ENCODE results near the gene SLC1A3.
A peak's percentile ranks its signal among the peaks of the same experiment; 100 is the strongest.

SLC1A3 gene

GRCh38 chr5:36726317-36726716, 119.9 kb downstream of the SLC1A3 start:
- H3K4me1 Mint-ChIP-seq, result peaks cover 12% of the 10 kb centered on the region
- no peak for TF ChIP-seq CTCF (IDR thresholded peaks at IDR 0.05; ENCODE audit: unreplicated experiment in 3 of 3)
- peaks cover 7% of the 10 kb centered on the region for H3K27me3 Mint-ChIP-seq (ENCODE audit: low read depth)
- no peaks in the 10 kb centered on the region for H3K9me3 Mint-ChIP-seq
- H3K36me3 Mint-ChIP-seq (ENCODE audit: low read depth), result no peaks in the 10 kb centered on the region
- no peak overlapping the region for H3K4me3 Mint-ChIP-seq
- no peak overlapping the region for H3K27ac Mint-ChIP-seq

- Mint-ChIP-seq H3K27ac (no peak overlapping the region), H3K4me1 (peaks cover 12% of the 10 kb centered on the region), H3K4me3 (no peak overlapping the region), H3K9me3 (no peaks in the 10 kb centered on the region), H3K27me3 (ENCODE audit: low read depth) (peaks cover 8% of the 10 kb centered on the region), H3K36me3 (ENCODE audit: low read depth) (no peaks in the 10 kb centered on the region)
- TF ChIP-seq CTCF (IDR thresholded peaks at IDR 0.05; ENCODE audit: unreplicated experiment in 3 of 3), result no peak
Measured at GRCh38 chr5:36726767-36727166, 120.4 kb downstream of the SLC1A3 start.

- peaks cover 11% of the 10 kb centered on the region for H3K27me3 Mint-ChIP-seq (ENCODE audit: low read depth)
- H3K4me3 Mint-ChIP-seq, result no peak overlapping the region
- no peaks in the 10 kb centered on the region for H3K9me3 Mint-ChIP-seq
- H3K4me1 Mint-ChIP-seq, result peaks cover 12% of the 10 kb centered on the region
- peak; percentile 72 to 76 (median 73) for TF ChIP-seq CTCF (IDR thresholded peaks at IDR 0.05; ENCODE audit: unreplicated experiment in 3 of 3)
- no peak overlapping the region for H3K27ac Mint-ChIP-seq
- no peaks in the 10 kb centered on the region for H3K36me3 Mint-ChIP-seq (ENCODE audit: low read depth)
Measured at GRCh38 chr5:36728697-36729543, 122.5 kb downstream of the SLC1A3 start.

GRCh38 chr5:36730537-36731216, 124.3 kb downstream of the SLC1A3 start:
- Mint-ChIP-seq H3K36me3 (ENCODE audit: low read depth) (no peaks in the 10 kb centered on the region), H3K9me3 (no peaks in the 10 kb centered on the region), H3K4me3 (no peak overlapping the region), H3K27ac (no peak overlapping the region), H3K4me1 (peaks cover 12% of the 10 kb centered on the region), H3K27me3 (ENCODE audit: low read depth) (peaks cover 19% of the 10 kb centered on the region)
- TF ChIP-seq CTCF (IDR thresholded peaks at IDR 0.05; ENCODE audit: unreplicated experiment in 3 of 3), result no peak

GRCh38 chr5:36733183-36733582, 126.8 kb downstream of the SLC1A3 start:
- TF ChIP-seq CTCF (IDR thresholded peaks at IDR 0.05; ENCODE audit: unreplicated experiment in 3 of 3), result no peak
- no peaks in the 10 kb centered on the region for H3K36me3 Mint-ChIP-seq (ENCODE audit: low read depth)
- H3K27me3 Mint-ChIP-seq (ENCODE audit: low read depth), result peaks cover 16% of the 10 kb centered on the region

More at GRCh38 chr5:36733183-36733582, 126.8 kb downstream of the SLC1A3 start:
- Mint-ChIP-seq H3K4me1 (peaks cover 12% of the 10 kb centered on the region), H3K9me3 (no peaks in the 10 kb centered on the region), H3K4me3 (no peak overlapping the region), H3K27ac (no peak overlapping the region)
